NCI-H1048 (cell line): ENCODE results near the gene FECH.
"Not testable (repeated sequence)": the region's sequence is repeated elsewhere in the genome, so short reads cannot be mapped to it uniquely, and the experiment has no call there.

Source experiments
- DNase-seq: peaks from one replicate; lab custom pipeline; 2025; lab: John Stamatoyannopoulos, UW

The FECH gene

GRCh38 chr18:57533006-57533867 is 53.3 kb downstream of the FECH start:
- DNase-seq = no peak

- no peak for DNase-seq
Measured at GRCh38 chr18:57529151-57529550, 57.4 kb downstream of the FECH start.

GRCh38 chr18:57527556-57528229 is 58.8 kb downstream of the FECH start:
- no peak for DNase-seq

GRCh38 chr18:57523171-57523956 is 63.1 kb downstream of the FECH start:
- no peak for DNase-seq

GRCh38 chr18:57522348-57522747 is 64.2 kb downstream of the FECH start:
- not testable (repeated sequence) for DNase-seq

- no peak for DNase-seq
Measured at GRCh38 chr18:57519668-57520424, 66.7 kb downstream of the FECH start.

GRCh38 chr18:57518533-57518932 is 68.0 kb downstream of the FECH start:
- no peak for DNase-seq

GRCh38 chr18:57516056-57516455 is 70.4 kb downstream of the FECH start:
- no peak for DNase-seq

GRCh38 chr18:57505231-57505630 is 81.3 kb downstream of the FECH start:
- no peak for DNase-seq

- DNase-seq = no peak
Measured at GRCh38 chr18:57502624-57503023, 83.9 kb downstream of the FECH start.

- no peak for DNase-seq
Measured at GRCh38 chr18:57498682-57499256, 87.7 kb downstream of the FECH start.
